NT2/D1 (cell line): ENCODE results near the gene POLRMT.

Experiments
- YY1 ChIP-seq: IDR thresholded peaks from 2 replicates; pipeline ENCODE4 v1.6.1; 2011; ENCODE audit not compliant: insufficient read length, insufficient read depth
- ZNF274 ChIP-seq: IDR thresholded peaks from 2 replicates; pipeline ENCODE4 v1.6.1; 2011; ENCODE audit warnings: mild to moderate bottlenecking, low read depth, low read length

- no peak for TF ChIP-seq YY1
- no peak for TF ChIP-seq ZNF274
Observed at GRCh38 chr19:604355-604754, 29.0 kb downstream of the POLRMT start.
